ENCODE data around the gene OR10K2.

Gene OR10K2

DNA sequence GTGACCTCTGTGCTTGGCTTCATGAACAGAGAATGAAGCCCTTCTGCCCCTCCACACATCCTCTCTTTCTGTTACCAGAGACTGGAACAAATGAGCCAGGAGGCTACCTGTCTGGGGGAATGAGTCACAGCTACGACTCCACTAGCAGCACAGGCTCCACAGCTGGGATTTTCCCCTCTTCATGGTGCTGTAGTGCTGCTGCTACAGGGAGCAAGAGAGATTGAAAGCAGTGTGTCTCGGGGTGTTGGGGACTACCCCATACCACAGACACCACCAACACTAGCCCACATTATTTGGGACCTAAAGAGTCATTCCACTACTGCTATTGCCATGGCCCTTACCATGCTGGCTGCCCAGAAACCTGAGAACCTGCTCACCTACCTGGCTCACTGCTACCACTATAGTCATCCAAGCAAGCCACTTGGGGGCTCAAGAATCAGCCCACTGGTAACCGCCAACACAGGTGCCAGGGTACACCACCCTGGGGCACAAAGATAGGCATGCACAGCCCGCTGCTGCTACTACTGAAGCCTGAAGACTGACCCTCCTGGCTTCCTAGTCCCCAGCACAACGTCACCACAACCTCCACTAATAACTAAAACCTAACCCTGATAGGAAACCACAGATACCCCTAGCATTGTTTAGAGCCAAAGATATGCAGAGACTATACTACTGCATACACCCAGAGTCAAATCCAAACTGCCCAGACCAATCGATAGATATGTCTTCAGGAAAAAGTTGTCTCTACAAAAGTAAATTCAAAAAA lies 54.7 kb downstream of the OR10K2 start:
- no peak overlapping the region for H3K4me3 ChIP-seq (ENCODE audit: low read depth, low read length)
- TF ChIP-seq, protein P1, sequence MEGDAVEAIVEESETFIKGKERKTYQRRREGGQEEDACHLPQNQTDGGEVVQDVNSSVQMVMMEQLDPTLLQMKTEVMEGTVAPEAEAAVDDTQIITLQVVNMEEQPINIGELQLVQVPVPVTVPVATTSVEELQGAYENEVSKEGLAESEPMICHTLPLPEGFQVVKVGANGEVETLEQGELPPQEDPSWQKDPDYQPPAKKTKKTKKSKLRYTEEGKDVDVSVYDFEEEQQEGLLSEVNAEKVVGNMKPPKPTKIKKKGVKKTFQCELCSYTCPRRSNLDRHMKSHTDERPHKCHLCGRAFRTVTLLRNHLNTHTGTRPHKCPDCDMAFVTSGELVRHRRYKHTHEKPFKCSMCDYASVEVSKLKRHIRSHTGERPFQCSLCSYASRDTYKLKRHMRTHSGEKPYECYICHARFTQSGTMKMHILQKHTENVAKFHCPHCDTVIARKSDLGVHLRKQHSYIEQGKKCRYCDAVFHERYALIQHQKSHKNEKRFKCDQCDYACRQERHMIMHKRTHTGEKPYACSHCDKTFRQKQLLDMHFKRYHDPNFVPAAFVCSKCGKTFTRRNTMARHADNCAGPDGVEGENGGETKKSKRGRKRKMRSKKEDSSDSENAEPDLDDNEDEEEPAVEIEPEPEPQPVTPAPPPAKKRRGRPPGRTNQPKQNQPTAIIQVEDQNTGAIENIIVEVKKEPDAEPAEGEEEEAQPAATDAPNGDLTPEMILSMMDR (IDR thresholded peaks at IDR 0.05; ENCODE audit: low read depth, low read length): no peak
